Astrocyte (in vitro differentiated cells and primary cell): ENCODE results near the gene ATG16L1.

Experiments
- EZH2 ChIP-seq: IDR thresholded peaks from 2 replicates; pipeline ENCODE4 v1.6.1; 2012; ENCODE audit warnings: mild to moderate bottlenecking, low read length, inconsistent platforms; ENCODE audit not compliant: insufficient read depth
- TF ChIP-seq, protein P1 (sequence below): IDR thresholded peaks from 2 replicates; pipeline ENCODE4 v1.5.1; 2011; ENCODE audit warnings: low read depth, mild to moderate bottlenecking, inconsistent platforms, low read length, moderate library complexity; ENCODE audit not compliant: insufficient read depth

DNA sequence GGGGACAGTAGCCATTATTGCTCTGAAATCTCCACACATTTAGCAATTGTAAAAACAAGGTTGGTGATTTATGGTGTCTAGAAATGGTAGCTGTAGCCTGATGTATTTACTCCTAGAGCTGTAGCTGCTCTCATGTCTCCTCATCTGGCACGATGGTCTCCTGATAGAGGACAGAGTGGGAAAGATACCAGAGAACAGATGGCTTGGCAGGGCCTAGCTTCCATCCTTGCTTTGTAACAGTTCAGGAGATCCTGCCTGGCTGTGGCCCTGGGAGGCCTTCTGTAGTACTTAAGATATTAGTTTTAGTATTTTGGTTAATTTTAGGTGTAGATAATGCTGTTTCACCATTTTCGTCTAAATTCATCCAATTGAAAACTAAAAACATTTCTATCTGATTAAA lies 6.7 kb downstream of the ATG16L1 start:
- TF ChIP-seq, protein P1, sequence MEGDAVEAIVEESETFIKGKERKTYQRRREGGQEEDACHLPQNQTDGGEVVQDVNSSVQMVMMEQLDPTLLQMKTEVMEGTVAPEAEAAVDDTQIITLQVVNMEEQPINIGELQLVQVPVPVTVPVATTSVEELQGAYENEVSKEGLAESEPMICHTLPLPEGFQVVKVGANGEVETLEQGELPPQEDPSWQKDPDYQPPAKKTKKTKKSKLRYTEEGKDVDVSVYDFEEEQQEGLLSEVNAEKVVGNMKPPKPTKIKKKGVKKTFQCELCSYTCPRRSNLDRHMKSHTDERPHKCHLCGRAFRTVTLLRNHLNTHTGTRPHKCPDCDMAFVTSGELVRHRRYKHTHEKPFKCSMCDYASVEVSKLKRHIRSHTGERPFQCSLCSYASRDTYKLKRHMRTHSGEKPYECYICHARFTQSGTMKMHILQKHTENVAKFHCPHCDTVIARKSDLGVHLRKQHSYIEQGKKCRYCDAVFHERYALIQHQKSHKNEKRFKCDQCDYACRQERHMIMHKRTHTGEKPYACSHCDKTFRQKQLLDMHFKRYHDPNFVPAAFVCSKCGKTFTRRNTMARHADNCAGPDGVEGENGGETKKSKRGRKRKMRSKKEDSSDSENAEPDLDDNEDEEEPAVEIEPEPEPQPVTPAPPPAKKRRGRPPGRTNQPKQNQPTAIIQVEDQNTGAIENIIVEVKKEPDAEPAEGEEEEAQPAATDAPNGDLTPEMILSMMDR: no peak
- no peak for TF ChIP-seq EZH2
